Glomerular endothelial cell (primary cell): ENCODE results near the gene CTU2. TPM values are rescaled to one million over a fixed set of nuclear protein-coding genes. Genes with fewer than 3 reads are reported as not detected.

Source experiments
- DNase-seq: peaks from one replicate; pipeline ENCODE4 v3.0.0-alpha.2; 2011; ENCODE audit warnings: low read depth, low spot score; ENCODE audit errors: extremely low read depth
- total RNA-seq: library from RNA; depleted of rRNA; stranded (reverse); fragments of >200 nt; gene quantifications from 2 replicates; pipeline ENCODE4 v1.2.3, GENCODE V29; 2015

CTU2 gene
- total RNA-seq, 1 donor from 2014 or later: 17.5 TPM

DNA sequence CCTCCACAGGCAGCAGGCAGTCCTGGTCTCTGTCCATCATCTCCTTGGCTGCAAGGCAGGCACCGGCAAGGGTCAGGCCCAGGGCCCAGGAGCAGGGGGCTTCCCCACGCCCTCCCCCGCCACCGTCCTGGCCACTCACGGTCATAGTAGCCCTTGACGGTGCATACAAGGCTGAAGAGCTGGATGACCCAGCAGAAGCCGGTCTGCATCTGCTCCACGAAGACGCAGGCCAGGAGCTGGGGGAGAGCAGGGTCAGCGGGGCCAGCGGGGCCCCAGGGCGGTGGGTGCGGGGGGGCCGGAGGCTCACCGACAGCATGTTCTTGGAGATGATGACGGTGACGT lies 20.1 kb downstream of the CTU2 start:
- no peak for DNase-seq

GRCh38 chr16:88726981-88727380 lies 20.7 kb downstream of the CTU2 start:
- no peak for DNase-seq

DNA sequence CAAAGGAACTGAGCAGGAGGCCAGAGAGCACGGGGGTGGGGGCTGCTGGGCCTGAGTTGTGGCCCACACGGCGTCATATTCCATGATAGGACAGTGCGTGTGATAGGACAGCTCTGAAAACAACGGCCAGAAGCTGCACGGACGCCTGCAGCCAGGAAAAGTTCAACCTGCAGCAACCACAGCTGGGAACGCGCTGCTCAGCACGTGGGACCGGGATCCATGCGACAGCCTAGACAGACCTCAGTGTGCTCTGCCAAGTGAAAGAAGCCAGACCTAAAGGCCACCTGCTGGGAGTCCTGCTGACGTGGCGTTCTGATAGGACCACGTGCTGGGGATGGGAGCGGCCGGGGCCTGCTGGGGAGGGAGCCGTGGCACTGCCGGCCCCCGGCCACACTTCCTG lies 21.6 kb downstream of the CTU2 start:
- no peak for DNase-seq

DNA sequence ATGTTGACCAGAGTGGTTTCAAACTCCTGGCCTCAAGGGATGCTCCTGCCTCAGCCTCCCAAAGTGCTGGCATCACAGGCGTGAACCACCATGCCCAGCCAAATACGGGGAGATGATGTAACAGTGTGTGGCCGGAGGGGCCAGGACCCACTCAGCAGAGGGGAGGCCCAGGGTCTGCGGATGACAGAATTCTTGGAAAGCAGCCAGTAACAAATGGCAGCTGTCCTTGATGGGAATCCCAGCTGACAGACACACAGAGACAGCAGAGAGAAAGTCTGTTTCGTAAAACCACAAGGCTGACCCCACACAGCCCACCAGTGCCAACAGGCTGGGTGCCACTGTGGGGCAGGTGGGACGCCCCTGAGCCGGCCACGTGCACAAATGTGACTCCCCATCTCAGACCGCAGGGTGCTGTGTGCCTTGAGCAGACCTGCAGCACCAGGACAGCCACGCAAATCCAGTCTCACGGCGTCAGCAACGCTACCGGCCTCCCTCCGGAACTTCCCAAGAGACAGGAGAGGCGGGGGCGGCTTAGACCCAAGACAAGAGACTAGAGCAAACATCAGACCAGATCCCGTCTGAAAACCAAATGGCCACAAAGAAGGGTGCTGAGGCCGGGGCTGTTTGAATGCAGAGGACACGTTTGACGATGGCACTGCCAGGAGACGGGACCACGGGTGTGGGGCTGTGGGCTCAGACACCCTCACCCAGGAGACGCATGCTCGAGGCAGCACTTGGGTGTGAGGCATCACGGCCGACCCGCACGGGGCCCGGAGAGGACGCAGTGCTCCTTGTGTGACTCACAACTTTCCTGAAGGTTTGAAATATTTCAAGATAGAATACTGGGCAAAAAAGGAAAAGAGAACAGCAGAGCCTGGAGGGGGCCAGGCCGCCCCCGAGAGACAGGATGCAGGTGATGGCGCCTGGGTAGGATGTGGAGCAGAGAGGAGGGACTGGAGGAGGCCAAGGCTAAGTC lies 24.6 kb downstream of the CTU2 start:
- no peak for DNase-seq

DNA sequence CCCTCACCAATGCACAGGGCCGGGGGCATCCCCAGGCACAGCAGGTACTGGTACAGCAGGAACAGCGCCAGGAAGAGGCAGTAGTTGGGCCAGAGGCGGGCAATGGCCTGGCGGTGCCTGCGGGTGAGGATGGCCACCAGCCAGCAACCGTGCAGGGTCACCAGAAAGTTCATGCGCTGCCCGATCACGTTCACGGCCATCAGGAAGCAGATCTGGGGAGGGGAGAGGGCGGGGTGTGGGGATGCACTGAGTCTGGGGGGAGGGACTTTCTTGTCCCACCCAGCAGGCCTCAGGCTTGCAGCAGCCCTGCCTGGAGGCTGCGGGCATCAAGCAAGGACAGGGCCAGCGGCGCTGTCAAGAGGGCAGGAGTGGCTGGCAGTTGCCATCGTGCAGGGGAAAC lies 25.4 kb downstream of the CTU2 start:
- DNase-seq: no peak

DNA sequence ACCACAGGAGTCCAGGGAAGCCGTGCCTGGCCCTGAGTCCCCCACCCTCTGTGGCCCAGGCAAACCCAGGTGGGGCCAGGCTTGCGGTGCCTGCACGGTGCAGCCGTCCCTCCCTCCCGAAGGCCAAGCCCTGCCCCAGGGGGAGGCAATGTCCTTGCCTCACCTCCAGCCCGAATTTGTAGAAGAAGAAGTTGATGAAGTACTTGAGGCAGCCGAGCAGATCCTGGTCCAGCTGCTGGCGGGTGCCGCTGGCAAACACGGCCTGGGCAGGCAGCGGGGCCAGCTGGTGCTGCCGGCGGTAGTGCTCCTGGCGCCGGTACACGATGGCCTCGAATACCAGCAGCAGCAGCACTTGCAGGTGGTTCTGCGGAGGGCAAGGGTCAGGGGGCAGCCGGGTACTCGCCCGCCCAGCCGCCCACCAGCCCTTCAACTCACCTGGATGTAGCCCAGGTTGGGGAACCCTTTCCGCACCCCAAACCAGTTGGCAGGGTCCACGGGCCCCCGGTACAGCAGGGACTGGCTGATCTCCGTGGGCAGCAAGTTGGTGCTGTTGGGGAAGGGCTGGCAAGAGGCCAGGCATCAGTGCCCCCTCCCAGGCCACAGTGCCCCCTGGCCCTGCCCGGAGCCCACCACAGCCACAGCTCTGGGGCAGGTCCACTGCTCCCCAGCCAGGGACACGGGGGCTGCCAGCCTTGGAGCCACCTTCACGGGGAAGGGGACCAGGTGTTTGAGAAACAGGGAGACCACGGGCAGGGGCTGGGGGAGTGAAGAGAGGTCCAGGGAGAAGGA lies 26.1 kb downstream of the CTU2 start:
- no peak for DNase-seq

DNA sequence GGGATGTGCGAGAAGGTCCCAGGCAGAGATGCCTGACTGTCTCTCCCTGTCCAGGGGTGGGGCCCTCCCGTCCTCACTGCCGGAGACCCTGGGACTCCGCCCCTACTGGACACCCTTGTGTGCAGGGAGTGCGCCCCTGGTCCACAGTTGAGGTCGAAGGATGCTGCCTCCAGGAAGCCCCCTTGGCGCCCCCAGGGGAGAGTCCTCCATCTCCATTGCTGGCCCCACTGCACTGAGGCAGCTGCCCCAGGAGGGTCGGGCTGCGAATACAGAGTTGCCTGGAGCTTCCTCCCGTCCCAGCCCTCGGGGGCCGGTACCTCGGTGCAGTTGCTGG lies 26.6 kb downstream of the CTU2 start:
- DNase-seq: no peak

- DNase-seq: no peak
These were observed 27.5 kb downstream of the CTU2 start for GRCh38 chr16:88733630-88734360.

DNA sequence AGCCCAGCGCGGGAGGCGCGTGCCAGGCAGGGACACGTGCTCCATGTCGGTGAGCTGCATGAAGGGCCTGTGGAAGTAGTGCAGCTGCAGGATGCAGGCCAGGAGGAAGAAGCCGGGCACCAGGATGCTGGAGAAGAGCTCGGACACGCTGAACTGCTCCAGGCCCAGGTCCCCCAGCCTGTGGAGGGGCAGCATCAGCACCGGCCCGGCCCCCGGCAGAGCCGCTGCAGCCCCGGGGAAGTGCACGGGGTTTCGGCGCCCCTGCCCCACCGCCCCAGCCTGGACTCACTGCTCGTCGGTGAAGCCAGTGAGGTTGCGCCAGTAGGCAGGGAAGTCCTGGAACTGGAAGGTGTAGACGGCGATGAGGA lies 28.0 kb downstream of the CTU2 start:
- no peak for DNase-seq

DNA sequence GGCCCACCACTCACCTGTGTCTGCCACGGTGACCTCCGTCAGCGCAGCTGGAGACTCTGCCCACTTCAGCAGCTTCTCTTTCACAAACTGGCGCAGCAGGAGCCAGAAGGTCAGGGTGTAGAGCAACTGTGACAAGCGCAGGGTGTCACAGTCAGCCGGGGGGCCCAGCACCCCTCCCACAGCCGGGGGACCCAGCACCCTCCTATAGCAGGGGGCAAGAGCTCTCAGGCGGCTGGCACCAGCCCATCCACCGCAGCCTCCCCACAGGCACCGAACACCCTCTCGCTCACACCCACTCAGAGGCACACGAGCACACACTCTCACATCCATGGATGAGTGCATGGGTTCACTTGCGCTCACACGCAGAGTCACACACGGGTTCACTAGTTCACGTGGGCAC lies 28.8 kb downstream of the CTU2 start:
- DNase-seq: no peak

- no peak for DNase-seq
These were observed 29.3 kb downstream of the CTU2 start for GRCh38 chr16:88735616-88736015.

- no peak for DNase-seq
These were observed 29.8 kb downstream of the CTU2 start for GRCh38 chr16:88736088-88736487.

- no peak for DNase-seq
These were observed 30.2 kb downstream of the CTU2 start for GRCh38 chr16:88736496-88736895.

GRCh38 chr16:88737298-88738150 lies 31.2 kb downstream of the CTU2 start:
- DNase-seq: peak; percentile 5

DNA sequence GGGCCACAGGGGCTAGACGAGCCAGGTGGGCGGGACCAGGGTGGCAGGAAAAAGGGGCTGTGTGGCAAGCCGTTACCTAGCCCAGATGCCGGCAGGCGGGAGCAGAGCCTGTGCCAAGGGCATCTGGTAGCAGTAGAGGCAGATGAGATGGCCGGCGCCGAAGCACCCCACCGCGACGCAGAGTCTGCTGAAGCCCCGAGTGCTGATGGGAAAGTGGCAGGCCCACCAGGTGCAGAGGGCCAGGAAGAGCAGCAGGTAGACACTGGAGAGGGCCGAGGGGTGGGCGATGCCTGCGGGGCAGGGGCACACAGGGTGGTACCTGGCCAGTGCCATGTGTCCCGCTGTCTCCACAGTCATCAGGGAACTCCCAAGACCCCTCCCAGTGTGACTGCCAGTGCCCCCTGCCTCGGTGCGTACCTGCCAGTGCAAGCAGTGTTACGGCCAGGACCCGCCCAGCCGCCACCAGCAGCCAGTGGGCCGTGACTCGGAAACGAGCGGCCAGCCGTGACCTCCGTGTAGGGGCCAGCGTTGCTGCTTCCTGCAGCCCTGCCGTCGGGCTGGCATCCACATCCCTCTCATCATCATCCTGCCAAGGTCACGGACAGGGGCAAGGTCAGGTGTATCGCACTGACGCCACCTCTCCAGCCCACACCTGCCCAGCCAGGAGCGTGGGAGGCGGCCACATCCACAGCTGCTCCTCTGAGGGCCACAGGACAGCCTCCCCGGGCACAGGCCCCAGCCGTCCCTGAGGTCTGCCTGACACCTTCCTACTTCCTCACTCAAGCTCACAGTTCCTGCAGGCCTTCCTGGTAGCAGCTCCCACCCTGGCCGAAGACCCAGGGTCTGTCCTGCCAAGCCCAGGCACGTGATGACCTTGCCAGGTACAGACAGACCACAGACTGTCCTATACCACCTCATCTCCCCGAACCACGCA lies 32.1 kb downstream of the CTU2 start:
- no peak for DNase-seq

DNA sequence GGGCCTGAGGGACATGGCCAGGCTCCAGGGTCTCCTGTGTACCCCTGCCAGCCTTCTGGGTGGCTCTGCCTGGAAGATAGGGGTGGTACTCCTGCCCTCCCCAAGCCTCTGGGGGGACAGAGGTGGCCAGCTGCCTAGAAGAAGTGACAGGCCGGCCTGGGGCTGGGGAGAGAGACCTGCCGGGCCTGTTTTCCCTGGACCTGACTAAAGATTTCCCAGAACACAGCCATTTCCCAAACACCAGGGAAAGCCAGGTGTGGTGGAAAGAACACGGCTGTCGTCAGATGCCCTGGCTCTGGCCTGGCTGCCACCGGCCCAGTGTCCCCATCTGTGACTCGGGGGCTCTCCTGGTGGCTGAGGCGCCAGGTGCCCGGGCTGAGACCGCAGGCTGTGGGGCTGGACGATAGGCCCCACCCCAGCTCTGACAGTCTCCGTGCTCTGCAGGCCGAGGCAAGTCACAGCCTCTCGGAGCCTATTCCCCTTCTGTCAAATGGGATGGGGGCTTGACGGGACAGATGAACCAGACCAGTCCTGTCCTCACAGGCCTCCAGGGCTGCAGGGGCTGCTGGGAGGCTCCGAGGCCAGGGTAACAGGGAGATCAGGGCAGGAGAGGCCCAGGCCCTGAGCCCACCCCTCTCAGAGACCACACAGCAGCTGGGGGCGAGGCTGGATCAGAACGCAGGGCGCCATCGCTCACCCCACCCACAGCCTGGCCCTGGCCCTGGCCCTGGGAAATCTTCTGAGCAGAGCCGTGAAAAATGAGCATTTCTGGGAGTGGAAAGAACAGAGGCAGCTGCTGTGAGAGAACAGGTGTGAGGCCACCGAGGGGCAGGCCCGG lies 33.1 kb downstream of the CTU2 start:
- no peak for DNase-seq

DNA sequence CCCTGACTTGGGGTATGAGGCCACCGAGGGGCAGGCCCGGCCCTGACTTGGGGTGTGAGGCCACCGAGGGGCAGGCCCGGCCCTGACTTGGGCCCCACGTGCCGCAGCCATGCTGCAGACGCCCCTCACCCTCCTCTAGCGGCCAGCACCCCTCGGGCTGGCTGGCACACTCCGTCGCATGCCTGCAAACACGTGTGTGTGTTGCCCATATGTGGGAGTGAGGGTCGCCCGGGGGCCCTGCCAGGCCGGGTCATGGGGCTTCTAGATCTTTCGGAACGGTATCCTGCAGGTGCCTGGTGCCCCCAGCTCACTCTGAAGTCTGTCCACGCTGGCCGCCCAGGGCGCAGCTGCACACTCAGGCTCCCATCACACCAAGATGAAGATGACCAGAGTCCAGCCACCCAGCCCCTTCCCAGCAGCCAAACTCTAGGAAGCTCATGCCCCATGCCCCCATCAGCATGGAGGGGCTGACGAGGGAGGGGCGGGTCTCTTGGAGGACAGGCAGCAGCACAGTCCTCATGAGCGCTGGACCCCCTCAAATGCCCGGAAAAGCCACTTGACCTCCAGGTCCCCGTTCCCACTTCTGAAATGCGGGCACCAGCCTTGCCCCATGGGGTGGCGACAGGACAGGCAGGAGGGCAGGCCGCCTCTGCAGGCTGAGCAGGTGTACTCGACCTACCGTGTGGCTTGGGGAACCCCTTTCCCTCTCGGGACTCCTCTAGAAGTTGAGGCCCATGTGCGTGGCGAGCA lies 33.8 kb downstream of the CTU2 start:
- no peak for DNase-seq

DNA sequence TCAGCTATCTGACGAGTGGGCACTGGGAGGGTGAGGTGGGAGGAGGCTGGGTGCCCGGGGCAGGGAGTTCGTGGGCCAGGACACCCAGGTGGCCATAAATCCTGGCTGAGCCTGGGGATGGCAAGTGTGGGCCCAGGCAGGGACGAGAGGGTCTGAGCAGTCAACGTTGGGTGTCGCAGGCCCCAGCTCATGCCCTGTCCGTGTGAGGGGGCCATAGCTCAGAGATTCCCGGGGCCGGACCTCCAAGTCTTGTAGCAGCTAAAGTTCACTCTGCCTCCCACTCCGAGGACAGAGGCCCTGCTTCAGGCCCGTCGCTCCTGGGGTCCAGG lies 34.4 kb downstream of the CTU2 start:
- DNase-seq: no peak
